ENCODE measurements around the gene KCNIP1. TPM values are rescaled to one million over a fixed set of nuclear protein-coding genes. Genes with fewer than 3 reads are reported as not detected.

KCNIP1 gene
- total and polyA plus RNA-seq, 2 of the 13 experiments (the other 11 are each of a cell fraction or from before 2014, with no cell fraction given) = not detected

GRCh38 chr5:170596482-170597044, 92.7 kb downstream of the KCNIP1 start:
- in situ Hi-C loops (cut with HindIII; ENCODE audit: extremely low pct_ligation_motif_present, low pct_unique_long_range_greater_than_20kb) = no loop called here
- 7% methylated on average over 2 of the region's 4 CpGs for WGBS (ENCODE audit: low lambda C conversion rate)
- CTCF ChIA-PET (ENCODE audit: low intra/inter-chr PET ratio, low total read pairs) = no interaction called here
- TF ChIP-seq HOXA9 (CRISPR knock-in tag; IDR thresholded peaks at IDR 0.05; ENCODE audit: borderline replicate concordance) (no peak), ZNF841 (CRISPR knock-in tag; IDR thresholded peaks at IDR 0.05; ENCODE audit: borderline replicate concordance) (no peak), RERE (CRISPR knock-in tag; IDR thresholded peaks at IDR 0.05; ENCODE audit: low read depth) (no peak), PAX8 (CRISPR knock-in tag; IDR thresholded peaks at IDR 0.05; ENCODE audit: borderline replicate concordance) (no peak), NAIF1 (CRISPR knock-in tag; IDR thresholded peaks at IDR 0.05; ENCODE audit: borderline replicate concordance) (no peak), ZBTB8A (CRISPR knock-in tag; IDR thresholded peaks at IDR 0.05; ENCODE audit: borderline replicate concordance, low read depth) (no peak), ZNF549 (CRISPR knock-in tag; IDR thresholded peaks at IDR 0.05) (no peak)
- TF ChIP-seq, protein P1, sequence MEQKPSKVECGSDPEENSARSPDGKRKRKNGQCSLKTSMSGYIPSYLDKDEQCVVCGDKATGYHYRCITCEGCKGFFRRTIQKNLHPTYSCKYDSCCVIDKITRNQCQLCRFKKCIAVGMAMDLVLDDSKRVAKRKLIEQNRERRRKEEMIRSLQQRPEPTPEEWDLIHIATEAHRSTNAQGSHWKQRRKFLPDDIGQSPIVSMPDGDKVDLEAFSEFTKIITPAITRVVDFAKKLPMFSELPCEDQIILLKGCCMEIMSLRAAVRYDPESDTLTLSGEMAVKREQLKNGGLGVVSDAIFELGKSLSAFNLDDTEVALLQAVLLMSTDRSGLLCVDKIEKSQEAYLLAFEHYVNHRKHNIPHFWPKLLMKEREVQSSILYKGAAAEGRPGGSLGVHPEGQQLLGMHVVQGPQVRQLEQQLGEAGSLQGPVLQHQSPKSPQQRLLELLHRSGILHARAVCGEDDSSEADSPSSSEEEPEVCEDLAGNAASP (CRISPR knock-in tag; IDR thresholded peaks at IDR 0.05; ENCODE audit: borderline replicate concordance) = no peak
- TF ChIP-seq, protein P2, sequence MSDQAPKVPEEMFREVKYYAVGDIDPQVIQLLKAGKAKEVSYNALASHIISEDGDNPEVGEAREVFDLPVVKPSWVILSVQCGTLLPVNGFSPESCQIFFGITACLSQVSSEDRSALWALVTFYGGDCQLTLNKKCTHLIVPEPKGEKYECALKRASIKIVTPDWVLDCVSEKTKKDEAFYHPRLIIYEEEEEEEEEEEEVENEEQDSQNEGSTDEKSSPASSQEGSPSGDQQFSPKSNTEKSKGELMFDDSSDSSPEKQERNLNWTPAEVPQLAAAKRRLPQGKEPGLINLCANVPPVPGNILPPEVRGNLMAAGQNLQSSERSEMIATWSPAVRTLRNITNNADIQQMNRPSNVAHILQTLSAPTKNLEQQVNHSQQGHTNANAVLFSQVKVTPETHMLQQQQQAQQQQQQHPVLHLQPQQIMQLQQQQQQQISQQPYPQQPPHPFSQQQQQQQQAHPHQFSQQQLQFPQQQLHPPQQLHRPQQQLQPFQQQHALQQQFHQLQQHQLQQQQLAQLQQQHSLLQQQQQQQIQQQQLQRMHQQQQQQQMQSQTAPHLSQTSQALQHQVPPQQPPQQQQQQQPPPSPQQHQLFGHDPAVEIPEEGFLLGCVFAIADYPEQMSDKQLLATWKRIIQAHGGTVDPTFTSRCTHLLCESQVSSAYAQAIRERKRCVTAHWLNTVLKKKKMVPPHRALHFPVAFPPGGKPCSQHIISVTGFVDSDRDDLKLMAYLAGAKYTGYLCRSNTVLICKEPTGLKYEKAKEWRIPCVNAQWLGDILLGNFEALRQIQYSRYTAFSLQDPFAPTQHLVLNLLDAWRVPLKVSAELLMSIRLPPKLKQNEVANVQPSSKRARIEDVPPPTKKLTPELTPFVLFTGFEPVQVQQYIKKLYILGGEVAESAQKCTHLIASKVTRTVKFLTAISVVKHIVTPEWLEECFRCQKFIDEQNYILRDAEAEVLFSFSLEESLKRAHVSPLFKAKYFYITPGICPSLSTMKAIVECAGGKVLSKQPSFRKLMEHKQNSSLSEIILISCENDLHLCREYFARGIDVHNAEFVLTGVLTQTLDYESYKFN (CRISPR knock-in tag; conservative IDR thresholded peaks at IDR 0.05) = no peak
- TF ChIP-seq, protein P3, sequence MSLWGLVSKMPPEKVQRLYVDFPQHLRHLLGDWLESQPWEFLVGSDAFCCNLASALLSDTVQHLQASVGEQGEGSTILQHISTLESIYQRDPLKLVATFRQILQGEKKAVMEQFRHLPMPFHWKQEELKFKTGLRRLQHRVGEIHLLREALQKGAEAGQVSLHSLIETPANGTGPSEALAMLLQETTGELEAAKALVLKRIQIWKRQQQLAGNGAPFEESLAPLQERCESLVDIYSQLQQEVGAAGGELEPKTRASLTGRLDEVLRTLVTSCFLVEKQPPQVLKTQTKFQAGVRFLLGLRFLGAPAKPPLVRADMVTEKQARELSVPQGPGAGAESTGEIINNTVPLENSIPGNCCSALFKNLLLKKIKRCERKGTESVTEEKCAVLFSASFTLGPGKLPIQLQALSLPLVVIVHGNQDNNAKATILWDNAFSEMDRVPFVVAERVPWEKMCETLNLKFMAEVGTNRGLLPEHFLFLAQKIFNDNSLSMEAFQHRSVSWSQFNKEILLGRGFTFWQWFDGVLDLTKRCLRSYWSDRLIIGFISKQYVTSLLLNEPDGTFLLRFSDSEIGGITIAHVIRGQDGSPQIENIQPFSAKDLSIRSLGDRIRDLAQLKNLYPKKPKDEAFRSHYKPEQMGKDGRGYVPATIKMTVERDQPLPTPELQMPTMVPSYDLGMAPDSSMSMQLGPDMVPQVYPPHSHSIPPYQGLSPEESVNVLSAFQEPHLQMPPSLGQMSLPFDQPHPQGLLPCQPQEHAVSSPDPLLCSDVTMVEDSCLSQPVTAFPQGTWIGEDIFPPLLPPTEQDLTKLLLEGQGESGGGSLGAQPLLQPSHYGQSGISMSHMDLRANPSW (CRISPR knock-in tag; IDR thresholded peaks at IDR 0.05; ENCODE audit: borderline replicate concordance) = no peak

More at GRCh38 chr5:170596482-170597044, 92.7 kb downstream of the KCNIP1 start:
- ATAC-seq (no peak), DNase-seq (ENCODE audit: low spot score) (no peak), FAIRE-seq (no peak)
- intact Hi-C loops (cut with micrococcal nuclease; ENCODE audit: unreplicated experiment) = no loop called here
- Histone ChIP-seq H3K4me2 (ENCODE audit: low read depth, low read length) (no peak overlapping the region), H3K79me2 (ENCODE audit: insufficient read depth, low read length) (no peaks in the 10 kb centered on the region), H2AFZ (ENCODE audit: low read length) (no peak overlapping the region), H4K20me1 (ENCODE audit: insufficient read depth, low read length) (no peaks in the 10 kb centered on the region), H3K27me3 (ENCODE audit: control insufficient read depth in 1 of 2, insufficient read depth in 2 of 2, low read length in 2 of 2) (peaks cover 1 to 30% of the 10 kb centered on the region in 2 experiments; a peak in 4 of 5 replicates), H3K27ac (ENCODE audit: extremely low read length, insufficient read depth, low read length) (no peak overlapping the region), H3K9ac (ENCODE audit: insufficient read depth, low read depth, low read length) (no peak overlapping the region), H3K9me3 (ENCODE audit: low read length) (no peaks in the 10 kb centered on the region), H3K4me1 (ENCODE audit: insufficient read depth, low read length) (no peaks in the 10 kb centered on the region), H3K4me3 (replicated peaks in 1 of 3; ENCODE audit: insufficient read depth in 1 of 3, low read depth in 2 of 3, low read length in 3 of 3) (no peak overlapping the region), H3K36me3 (replicated peaks in 1 of 2; ENCODE audit: control insufficient read depth in 1 of 2, insufficient read depth in 2 of 2, low read length in 2 of 2) (no peaks in the 10 kb centered on the region)
- POLR2A ChIA-PET = no interaction called here
- BruUV-seq (replicated peaks) = no TSS peak

All from HepG2 (cell line).